Common myeloid progenitor, CD34-positive (primary cell): Measurements from ENCODE around the gene IL17REL.
A peak's percentile ranks its signal among the peaks of the same experiment; 100 is the strongest.

Source experiments
- CTCF ChIA-PET: fragments of 350-600 bp; sonication (Branson Sonifier 250); formaldehyde crosslinking; loops from one replicate; lab custom pipeline; 2021; ENCODE audit warnings: antibody characterized with exemption; lab: Charles Lee
- POLR2A ChIA-PET: fragments of 350-600 bp; sonication (Branson Sonifier 250); formaldehyde crosslinking; loops from one replicate; lab custom pipeline; 2021; ENCODE audit warnings: antibody characterized with exemption; lab: Charles Lee
- DNase-seq, 3 donors: peaks; one replicate each; pipeline versions ENCODE4 v3.0.0 to v3.0.0-alpha.2; 2013
- H3K27ac ChIP-seq, 2 experiments: 1 replicate in 1 of 2; 2 replicates in 1 of 2; pipeline ENCODE4 v1.7.0; 2013; ENCODE audit warnings: inconsistent platforms in 2 of 2, low read length in 2 of 2, mild to moderate bottlenecking in 2 of 2, low read depth in 1 of 2, moderate library complexity in 1 of 2; ENCODE audit not compliant: severe bottlenecking in 2 of 2, insufficient read depth in 1 of 2, poor library complexity in 1 of 2
- H3K27me3 ChIP-seq, 5 experiments: replicated peaks in 2 of 5; 1 replicate in 3 of 5; 2 replicates in 2 of 5; pipeline versions ENCODE4 v1.6.1 to v1.7.0; 2013; ENCODE audit warnings: low read length in 4 of 5, mild to moderate bottlenecking in 2 of 5, moderate library complexity in 2 of 5, inconsistent platforms in 1 of 5; ENCODE audit not compliant: insufficient read depth in 5 of 5, control insufficient read depth in 4 of 5
- H3K36me3 ChIP-seq, 4 experiments: 1 replicate in 2 of 4; 2 replicates in 2 of 4; pipeline versions ENCODE4 v1.6.1 to v1.7.0; 2013; ENCODE audit warnings: low read length in 3 of 4, control low read depth in 1 of 4, mild to moderate bottlenecking in 1 of 4; ENCODE audit not compliant: control insufficient read depth in 4 of 4, insufficient read depth in 4 of 4
- H3K4me1 ChIP-seq, 4 experiments: 1 replicate in 3 of 4; 2 replicates in 1 of 4; pipeline versions ENCODE4 v1.6.1 to v1.7.1; 2013; ENCODE audit warnings: low read length in 3 of 4, mild to moderate bottlenecking in 3 of 4, control low read depth in 1 of 4, inconsistent platforms in 1 of 4, moderate library complexity in 1 of 4; ENCODE audit not compliant: control insufficient read depth in 4 of 4, insufficient read depth in 4 of 4; ENCODE audit errors: control extremely low read depth in 1 of 4
- H3K4me3 ChIP-seq, 7 experiments: 1 replicate in 4 of 7; 2 replicates in 3 of 7; pipeline versions ENCODE4 v1.5.1 to v1.7.0; 2013; ENCODE audit warnings: mild to moderate bottlenecking in 7 of 7, low read length in 6 of 7, moderate library complexity in 6 of 7, inconsistent platforms in 2 of 7, low read depth in 2 of 7, control low read depth in 1 of 7; ENCODE audit not compliant: insufficient read depth in 4 of 7, control insufficient read depth in 1 of 7; ENCODE audit errors: extremely low read depth in 1 of 7
- H3K9me3 ChIP-seq, 5 experiments: 1 replicate in 4 of 5; 2 replicates in 1 of 5; pipeline versions ENCODE4 v1.6.1 to v1.7.1; 2013; ENCODE audit warnings: low read length in 4 of 5, mild to moderate bottlenecking in 2 of 5, inconsistent platforms in 1 of 5, low read depth in 1 of 5, moderate library complexity in 1 of 5; ENCODE audit not compliant: control insufficient read depth in 4 of 5, insufficient read depth in 2 of 5; ENCODE audit errors: control extremely low read depth in 1 of 5
- WGBS: methylation state at CpG from one replicate; pipeline ENCODE4 v1.1.5; 2013; ENCODE audit not compliant: insufficient coverage; 5-methylcytosine and 5-hydroxymethylcytosine counted together

The IL17REL gene

GRCh38 chr22:50058906-50059880 lies 46.6 kb upstream of the IL17REL start:
- Histone ChIP-seq H3K9me3 (peaks cover 0 to 1% (median 0%) of the 10 kb centered on the region in 5 experiments), H3K4me1 (peaks cover 0 to 53% (median 28%) of the 10 kb centered on the region in 4 experiments), H3K4me3 (peak overlapping the region in 3 of 7 experiments; percentile 6 to 62 (median 52)), H3K27me3 (peaks cover 0 to 16% (median 0%) of the 10 kb centered on the region in 5 experiments), H3K27ac (no peak overlapping the region), H3K36me3 (peaks cover 2 to 25% (median 12%) of the 10 kb centered on the region in 4 experiments)
- WGBS, result 55% methylated on average over 24 of the region's 31 CpGs
- DNase-seq, result peak in 2 of 3 donors; percentile 53 to 55
- CTCF ChIA-PET, result interaction anchor here (0.7 to 1.6 kb wide), 6 partner anchors 24 to 147 kb away, joined by 3 to 6 read pairs (median 3); no protein-coding TSS in a partner anchor
- POLR2A ChIA-PET, result interaction anchor here (0.6 to 1.3 kb wide), 2 partner anchors 24 to 26 kb away, joined by 3 read pairs; partner anchors contain the start of gene MLC1

GRCh38 chr22:50058061-50058905 lies 45.7 kb upstream of the IL17REL start, which contains the start of gene TTLL8:
Gene TTLL8, minus strand, starts transcription at chr22:50058298.
- peak in 1 of 3 donors; percentile 27 for DNase-seq
- peaks cover 0 to 52% (median 28%) of the 10 kb centered on the region in 4 experiments for H3K4me1 ChIP-seq
- WGBS, result 9% methylated on average over 62 of the region's 102 CpGs
- H3K27me3 ChIP-seq, result peaks cover 0 to 16% (median 0%) of the 10 kb centered on the region in 5 experiments
- peak within 1 kb of the TSS in 3 of 7 experiments; percentile 6 to 62 (median 52) for H3K4me3 ChIP-seq
- peaks cover 2 to 21% (median 10%) of the 10 kb centered on the region in 4 experiments for H3K36me3 ChIP-seq
- H3K27ac ChIP-seq, result no peak within 1 kb of the TSS
- CTCF ChIA-PET, result interaction anchor here (1.1 to 1.4 kb wide), 3 partner anchors 30 to 148 kb away, joined by 3 read pairs; no protein-coding TSS in a partner anchor
- POLR2A ChIA-PET, result no interaction called here
- peaks cover 0 to 11% (median 2%) of the 10 kb centered on the region in 5 experiments for H3K9me3 ChIP-seq

DNA sequence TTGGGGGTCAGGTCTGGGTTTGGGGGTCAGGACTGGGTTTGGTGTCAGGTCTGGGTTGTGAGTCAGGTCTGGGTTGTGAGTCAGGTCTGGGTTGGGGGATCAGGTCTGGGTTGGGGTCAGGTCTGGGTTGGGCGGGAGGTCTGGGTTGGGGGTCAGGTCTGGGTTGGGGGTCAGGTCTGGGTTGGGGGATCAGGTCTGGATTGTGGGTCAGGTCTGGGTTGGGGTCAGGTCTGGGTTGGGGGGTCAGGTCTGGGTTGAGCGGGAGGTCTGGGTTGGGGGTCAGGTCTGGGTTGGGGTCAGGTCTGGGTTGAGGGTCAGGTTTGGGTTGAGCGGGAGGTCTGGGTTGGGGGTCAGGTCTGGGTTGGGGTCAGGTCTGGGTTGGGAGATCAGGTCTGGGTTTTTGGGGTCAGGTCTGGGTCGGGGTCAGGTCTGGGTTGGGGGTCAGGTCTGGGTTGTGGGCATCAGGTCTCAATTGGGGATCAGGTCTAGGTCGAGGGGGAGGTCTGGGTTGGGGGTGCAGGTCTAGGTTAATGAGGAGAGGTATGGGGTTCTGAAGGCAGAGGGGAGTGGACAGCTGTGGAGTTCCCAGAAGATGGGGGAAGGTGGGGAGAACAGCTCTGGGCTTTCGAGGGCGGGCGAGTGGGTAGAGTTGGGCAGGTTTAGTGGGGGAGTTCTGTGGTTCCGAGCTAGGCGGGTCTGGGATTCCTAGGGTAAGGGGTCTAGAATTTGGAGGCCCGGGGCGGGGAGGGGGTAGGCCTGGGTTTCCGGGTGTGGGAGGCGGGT lies 44.9 kb upstream of the IL17REL start:
- no peak for DNase-seq
- CTCF ChIA-PET, result interaction anchor here (1.1 to 1.9 kb wide), 2 partner anchors 42 to 127 kb away, joined by 3 to 4 read pairs; no protein-coding TSS in a partner anchor
- H3K4me3 ChIP-seq, result no peak overlapping the region
- peaks cover 0 to 16% (median 0%) of the 10 kb centered on the region in 5 experiments for H3K27me3 ChIP-seq
- H3K36me3 ChIP-seq, result peaks cover 0 to 18% (median 7%) of the 10 kb centered on the region in 4 experiments
- POLR2A ChIA-PET, result no interaction called here
- H3K4me1 ChIP-seq, result peaks cover 0 to 47% (median 25%) of the 10 kb centered on the region in 4 experiments
- no peak overlapping the region for H3K27ac ChIP-seq
- peaks cover 0 to 11% (median 2%) of the 10 kb centered on the region in 5 experiments for H3K9me3 ChIP-seq
- 93% methylated on average over 11 of the region's 14 CpGs for WGBS

DNA sequence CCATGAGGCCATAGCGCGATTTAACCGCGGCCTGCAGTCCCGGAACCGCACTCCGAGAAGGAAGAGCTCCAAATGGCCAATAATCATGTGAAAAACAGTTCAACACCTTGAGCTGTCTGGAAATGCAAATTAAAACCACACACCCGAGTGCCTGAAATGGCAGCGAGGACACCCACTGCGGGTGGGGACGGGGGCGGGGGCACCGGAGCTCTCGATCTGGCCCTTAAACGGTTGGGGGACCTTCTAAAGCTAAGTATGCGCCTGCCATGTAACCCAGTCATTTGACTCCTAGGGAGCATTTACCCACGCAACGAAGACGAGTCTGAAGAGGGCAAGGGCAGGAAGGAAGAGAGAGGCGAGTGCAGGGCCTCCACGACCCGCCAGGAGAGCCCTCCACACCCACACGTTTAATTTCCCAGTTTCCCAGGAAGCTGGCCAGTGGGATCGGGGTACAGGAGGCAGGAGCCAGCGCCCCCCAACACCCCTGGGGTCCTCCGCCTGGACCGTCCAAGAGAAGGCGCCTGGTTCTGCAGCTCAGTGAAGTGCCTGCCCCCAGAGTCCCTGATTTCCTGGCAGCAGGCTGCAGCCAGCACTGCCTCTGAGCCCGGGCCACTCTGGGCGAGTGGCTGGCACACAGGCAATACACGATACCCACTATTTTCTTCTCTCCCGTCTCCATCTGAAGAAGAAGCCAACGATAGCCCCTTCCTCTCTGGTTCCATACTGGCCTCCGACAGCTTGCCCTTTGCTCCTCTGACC lies 43.8 kb upstream of the IL17REL start:
- Histone ChIP-seq H3K36me3 (peaks cover 0 to 14% (median 7%) of the 10 kb centered on the region in 4 experiments), H3K27ac (no peak overlapping the region), H3K4me1 (peaks cover 0 to 36% (median 15%) of the 10 kb centered on the region in 4 experiments), H3K4me3 (no peak overlapping the region), H3K9me3 (peaks cover 0 to 16% (median 2%) of the 10 kb centered on the region in 5 experiments), H3K27me3 (peaks cover 0 to 16% (median 0%) of the 10 kb centered on the region in 5 experiments)
- DNase-seq, result no peak
- POLR2A ChIA-PET, result interaction anchor here (0.6 to 1.0 kb wide), 3 partner anchors 21 to 38 kb away, joined by 3 read pairs; no protein-coding TSS in a partner anchor
- CTCF ChIA-PET, result interaction anchor here (0.8 to 1.9 kb wide), 5 partner anchors 19 to 125 kb away, joined by 3 to 4 read pairs (median 3); no protein-coding TSS in a partner anchor
- 84% methylated on average over 20 of the region's 34 CpGs for WGBS

- Histone ChIP-seq H3K27ac (no peak overlapping the region), H3K27me3 (peaks cover 0 to 7% (median 0%) of the 10 kb centered on the region in 5 experiments), H3K4me3 (no peak overlapping the region), H3K4me1 (peaks cover 0 to 15% (median 6%) of the 10 kb centered on the region in 4 experiments), H3K9me3 (peaks cover 0 to 16% (median 2%) of the 10 kb centered on the region in 5 experiments), H3K36me3 (no peaks in the 10 kb centered on the region)
- no peak for DNase-seq
- ChIA-PET CTCF (interaction anchor here (0.7 kb wide), 1 partner anchor 72 kb away, joined by 3 read pairs; no protein-coding TSS in a partner anchor), POLR2A (no interaction called here)
- 97% methylated on average over 11 of the region's 18 CpGs for WGBS
These were observed 41.3 kb upstream of the IL17REL start for GRCh38 chr22:50053861-50054260.
